22Rv1 (cell line): ENCODE measurements around the gene SLC25A17.
A peak's percentile ranks its signal among the peaks of the same experiment; 100 is the strongest.

Experiments used
- CTCF ChIP-seq: fragments of 450-650 bp; IDR thresholded peaks from 2 replicates; pipeline ENCODE4 v1.5.1; 2017; ENCODE audit warnings: mild to moderate bottlenecking
- ZFX ChIP-seq: fragments of 450-650 bp; IDR thresholded peaks from 2 replicates; pipeline ENCODE4 v1.6.1; 2017; ENCODE audit warnings: antibody characterized with exemption, borderline replicate concordance

- TF ChIP-seq CTCF: peak; percentile 12; the same call in 1 of the 2 replicates
- TF ChIP-seq ZFX: no peak
These were observed 37.6 kb upstream of the SLC25A17 start, which contains the start of the genes ST13 and XPNPEP3 for GRCh38 chr22:40856513-40857308.
